Fibroblast of villous mesenchyme (primary cell): ENCODE results near the gene MMP24OS. TPM values are rescaled to one million over a fixed set of nuclear protein-coding genes. Genes with fewer than 3 reads are reported as not detected.
"Not testable (repeated sequence)": the region's sequence is repeated elsewhere in the genome, so short reads cannot be mapped to it uniquely, and the experiment has no call there.

Source experiments
- DNase-seq: peaks from one replicate; pipeline ENCODE4 v3.0.0-alpha.2; 2010; ENCODE audit warnings: low read depth
- H3K4me3 ChIP-seq: 2 replicates; pipeline ENCODE4 v1.5.1; 2011; ENCODE audit warnings: low read depth, mild to moderate bottlenecking, low read length
- CTCF ChIP-seq: IDR thresholded peaks from 2 replicates; pipeline ENCODE4 v1.5.1; 2012; ENCODE audit warnings: low read depth, mild to moderate bottlenecking, low read length; ENCODE audit not compliant: insufficient read depth
- total RNA-seq: library from RNA; depleted of rRNA; stranded (reverse); fragments of >200 nt; gene quantifications from 2 replicates; pipeline ENCODE4 v1.2.3, GENCODE V29; 2012

MMP24OS gene
- total RNA-seq, 1 donor: 14.7 TPM

- TF ChIP-seq CTCF: no peak
- no peak overlapping the region for H3K4me3 ChIP-seq
- no peak for DNase-seq
These were observed 24.9 kb downstream of the MMP24OS start for GRCh38 chr20:35253010-35253409.

DNA sequence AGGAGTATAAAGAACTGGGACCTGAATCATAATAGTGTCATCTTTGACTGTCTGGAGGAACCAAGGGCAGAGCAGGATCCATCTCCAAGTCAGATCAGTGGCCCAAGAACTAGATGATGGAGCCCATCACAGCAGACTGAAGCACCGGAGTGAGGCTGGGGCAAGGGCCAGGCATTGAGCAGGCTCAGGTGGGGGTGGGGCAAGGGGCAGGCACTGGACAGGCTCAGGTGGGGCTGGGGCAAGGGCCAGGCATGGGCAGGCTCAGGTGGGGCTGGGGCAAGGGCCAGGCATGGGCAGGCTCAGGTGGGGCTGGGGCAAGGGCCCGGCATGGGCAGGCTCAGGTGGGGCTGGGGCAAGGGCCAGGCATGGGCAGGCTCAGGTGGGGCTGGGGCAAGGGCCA lies 25.3 kb downstream of the MMP24OS start:
- H3K4me3 ChIP-seq, DNase-seq: not testable (repeated sequence)

GRCh38 chr20:35252037-35252461 lies 25.9 kb downstream of the MMP24OS start:
- no peak overlapping the region for H3K4me3 ChIP-seq
- no peak for TF ChIP-seq CTCF
- no peak for DNase-seq

DNA sequence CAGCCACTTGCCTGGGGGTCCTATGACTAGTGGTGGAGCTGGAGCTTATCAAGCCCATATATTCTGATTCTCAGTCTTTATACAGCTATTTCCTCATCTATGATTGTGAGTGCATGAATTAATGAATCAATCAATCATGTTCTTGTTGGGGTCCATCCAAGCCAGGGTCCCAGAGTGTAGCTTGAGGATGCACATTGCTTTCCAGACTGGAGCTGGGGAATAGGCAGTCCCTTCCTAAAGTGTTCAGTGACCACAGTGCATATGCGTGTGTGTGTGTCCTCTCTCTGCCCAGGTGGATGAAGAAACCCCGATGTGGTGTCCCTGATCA lies 26.3 kb downstream of the MMP24OS start:
- DNase-seq: no peak
- no peak overlapping the region for H3K4me3 ChIP-seq
- TF ChIP-seq CTCF: no peak

- TF ChIP-seq CTCF: no peak
- DNase-seq: no peak
- no peak overlapping the region for H3K4me3 ChIP-seq
These were observed 29.1 kb downstream of the MMP24OS start for GRCh38 chr20:35248641-35249475.

- TF ChIP-seq CTCF: no peak
- no peak overlapping the region for H3K4me3 ChIP-seq
- DNase-seq: no peak
These were observed 31.2 kb downstream of the MMP24OS start for GRCh38 chr20:35246723-35247122.

GRCh38 chr20:35243986-35244385 lies 33.9 kb downstream of the MMP24OS start:
- DNase-seq: no peak
- no peak for TF ChIP-seq CTCF
- no peak overlapping the region for H3K4me3 ChIP-seq
